HG02840 (cell line): ENCODE results near the gene CENPO.

Source experiments
- ATAC-seq: cut with Tn5 transposase; IDR thresholded peaks from one replicate; pipeline ENCODE4 v1.9.1; 2021; ENCODE audit warnings: mild to moderate bottlenecking, moderate library complexity, moderate number of reproducible peaks; ENCODE audit not compliant: unreplicated experiment, low FRiP score

CENPO gene

DNA sequence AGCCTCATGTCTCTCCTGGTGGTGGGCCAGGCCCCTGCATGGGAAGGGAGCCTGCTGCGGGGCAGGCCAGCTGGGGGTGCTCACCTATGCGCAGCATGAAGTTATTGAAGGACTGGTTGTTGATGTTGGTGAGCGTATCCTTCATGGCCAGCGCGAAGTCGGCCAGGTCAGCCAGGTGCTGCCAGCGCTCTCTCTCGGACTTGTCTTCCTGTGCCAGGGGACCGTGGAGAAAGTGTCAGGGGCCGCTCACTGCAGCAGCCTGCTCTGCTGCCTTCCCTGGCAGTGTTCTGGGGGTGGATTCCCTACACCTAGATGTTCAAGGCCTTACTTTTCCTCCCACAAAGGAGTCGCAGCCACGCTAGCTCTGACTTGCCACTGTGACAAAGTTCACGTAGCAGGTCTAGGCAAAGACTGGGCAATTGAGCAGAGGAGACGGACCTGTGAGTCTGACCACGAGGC is 28.2 kb downstream of the CENPO start:
- no peak for ATAC-seq

- no peak for ATAC-seq
Measured at GRCh38 chr2:24822049-24822706, 29.0 kb downstream of the CENPO start.

- ATAC-seq = no peak
Measured at GRCh38 chr2:24824071-24824588, 30.9 kb downstream of the CENPO start.

DNA sequence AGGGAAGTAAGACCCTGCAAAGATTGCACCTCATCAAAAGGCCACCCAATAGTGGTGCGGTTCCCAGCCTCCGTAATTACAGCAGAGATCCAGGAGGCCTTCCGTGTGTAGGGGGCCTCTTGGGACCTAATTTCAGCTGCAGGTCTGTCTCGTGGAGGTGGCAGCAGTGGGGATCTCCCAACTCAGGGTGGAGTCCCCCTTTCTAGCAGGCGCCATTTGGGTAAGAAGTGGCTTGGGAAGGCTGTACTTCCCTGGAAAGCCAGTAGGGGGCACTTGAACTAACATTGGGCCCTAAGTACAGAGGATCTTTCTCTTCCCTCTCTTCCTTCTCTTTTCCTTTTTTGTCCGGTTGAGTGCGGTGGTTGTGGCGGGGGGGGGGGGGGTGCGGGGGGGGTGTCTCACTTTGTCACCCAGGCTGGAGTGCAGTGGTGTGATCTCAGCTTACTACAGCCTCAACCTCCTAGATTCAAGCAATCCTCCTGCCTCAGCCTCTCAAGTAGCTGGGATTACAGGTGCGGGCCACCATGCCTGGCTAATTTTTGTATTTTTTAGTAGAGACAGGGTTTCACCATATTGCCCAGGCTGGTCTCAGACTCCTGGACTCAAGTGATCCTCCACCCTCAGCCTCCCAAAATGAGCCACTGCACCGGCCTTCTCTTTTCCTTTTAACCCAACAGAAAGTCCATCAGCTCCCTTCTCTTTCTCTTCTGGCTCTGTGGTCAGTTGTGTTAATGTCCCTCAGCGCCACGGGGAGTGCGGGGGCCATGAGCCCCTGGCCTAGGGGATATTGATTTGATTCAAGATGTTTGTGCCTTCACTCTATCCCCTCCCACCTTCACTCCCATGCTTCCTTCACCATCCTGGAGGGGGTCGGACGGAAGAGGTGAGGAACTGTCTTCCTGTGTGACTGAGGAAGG is 32.0 kb downstream of the CENPO start:
- no peak for ATAC-seq

DNA sequence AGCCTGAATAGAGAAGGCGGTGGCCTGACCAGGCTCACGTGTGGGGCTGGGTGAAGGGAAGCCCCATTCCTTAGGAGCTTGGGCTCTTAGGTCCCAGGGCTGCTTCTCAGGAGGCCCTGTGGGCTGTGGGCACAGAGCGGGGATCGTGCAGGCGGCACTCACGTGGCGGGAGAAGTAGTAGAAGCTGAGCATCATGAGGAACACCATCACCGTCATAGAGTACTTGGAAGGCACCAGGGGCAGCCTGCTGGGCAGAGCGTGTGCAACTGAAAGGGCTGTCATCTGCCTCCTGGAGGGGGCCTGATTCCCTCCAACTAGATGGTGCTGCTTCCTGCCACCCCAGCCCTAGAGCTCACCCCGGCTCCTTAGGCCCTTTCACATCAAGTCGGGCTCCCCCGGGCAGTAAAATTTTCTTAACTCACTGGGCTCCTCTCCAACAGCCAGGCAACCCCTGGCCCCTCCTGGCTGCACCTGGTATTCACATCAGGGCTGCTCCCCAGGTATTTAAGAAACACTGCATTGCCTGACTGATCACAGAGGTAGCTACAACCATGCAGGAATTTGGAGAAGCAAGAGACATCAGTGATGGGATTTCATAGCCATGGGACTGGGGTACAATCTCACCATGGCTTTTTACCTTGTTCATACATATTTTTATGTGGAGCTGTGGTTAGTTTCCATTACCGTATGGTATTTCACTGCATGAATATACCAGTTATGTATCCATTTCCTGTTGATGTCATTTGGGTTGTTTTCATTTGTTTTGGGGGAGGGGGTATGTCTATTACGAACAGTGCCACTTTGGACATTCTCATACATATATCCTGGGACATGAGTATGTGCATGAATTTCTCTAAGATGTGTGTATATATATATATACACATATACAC is 32.9 kb downstream of the CENPO start:
- ATAC-seq = no peak

DNA sequence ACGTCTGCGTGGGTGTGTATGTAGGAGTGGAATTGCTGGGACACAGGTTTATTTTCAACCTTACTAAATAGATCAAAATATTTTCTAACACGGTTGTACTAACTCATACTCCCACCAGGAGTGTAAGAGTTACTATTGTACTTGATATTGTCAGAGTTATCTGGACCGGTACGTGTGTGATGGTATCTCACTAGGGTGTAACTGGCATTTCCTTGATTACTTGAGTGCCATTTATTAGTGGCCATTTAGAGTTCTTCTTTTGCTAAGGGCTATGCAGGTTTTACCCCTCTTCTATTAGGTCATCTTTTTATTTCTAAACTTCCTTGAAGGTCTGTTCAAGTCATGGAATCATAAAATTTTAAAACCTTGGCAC is 33.5 kb downstream of the CENPO start:
- ATAC-seq = no peak

GRCh38 chr2:24827321-24828237 is 34.4 kb downstream of the CENPO start:
- ATAC-seq = no peak

- no peak for ATAC-seq
Measured at GRCh38 chr2:24828238-24828996, 35.2 kb downstream of the CENPO start.

- no peak for ATAC-seq
Measured at GRCh38 chr2:24830351-24830750, 37.1 kb downstream of the CENPO start.

DNA sequence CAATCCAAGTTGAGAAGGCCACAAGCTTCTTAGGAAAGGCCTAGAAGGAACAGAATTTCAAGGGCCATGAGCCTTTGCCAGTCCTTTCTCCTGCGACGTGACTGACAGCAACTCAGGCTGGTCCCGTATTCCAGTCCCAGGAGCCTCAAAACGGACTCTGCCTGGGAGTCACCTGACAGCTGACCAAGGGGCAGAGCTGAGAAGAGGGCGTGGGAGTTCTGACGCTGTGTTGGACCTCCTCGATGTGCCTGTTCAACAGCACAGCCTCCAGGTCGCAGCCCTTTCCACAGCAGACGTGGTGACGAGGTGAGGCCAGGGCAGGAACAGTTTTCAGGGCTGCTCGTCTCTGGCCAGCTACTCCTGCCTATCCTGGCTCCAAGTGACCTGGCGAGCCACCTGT is 37.6 kb downstream of the CENPO start:
- ATAC-seq = no peak

DNA sequence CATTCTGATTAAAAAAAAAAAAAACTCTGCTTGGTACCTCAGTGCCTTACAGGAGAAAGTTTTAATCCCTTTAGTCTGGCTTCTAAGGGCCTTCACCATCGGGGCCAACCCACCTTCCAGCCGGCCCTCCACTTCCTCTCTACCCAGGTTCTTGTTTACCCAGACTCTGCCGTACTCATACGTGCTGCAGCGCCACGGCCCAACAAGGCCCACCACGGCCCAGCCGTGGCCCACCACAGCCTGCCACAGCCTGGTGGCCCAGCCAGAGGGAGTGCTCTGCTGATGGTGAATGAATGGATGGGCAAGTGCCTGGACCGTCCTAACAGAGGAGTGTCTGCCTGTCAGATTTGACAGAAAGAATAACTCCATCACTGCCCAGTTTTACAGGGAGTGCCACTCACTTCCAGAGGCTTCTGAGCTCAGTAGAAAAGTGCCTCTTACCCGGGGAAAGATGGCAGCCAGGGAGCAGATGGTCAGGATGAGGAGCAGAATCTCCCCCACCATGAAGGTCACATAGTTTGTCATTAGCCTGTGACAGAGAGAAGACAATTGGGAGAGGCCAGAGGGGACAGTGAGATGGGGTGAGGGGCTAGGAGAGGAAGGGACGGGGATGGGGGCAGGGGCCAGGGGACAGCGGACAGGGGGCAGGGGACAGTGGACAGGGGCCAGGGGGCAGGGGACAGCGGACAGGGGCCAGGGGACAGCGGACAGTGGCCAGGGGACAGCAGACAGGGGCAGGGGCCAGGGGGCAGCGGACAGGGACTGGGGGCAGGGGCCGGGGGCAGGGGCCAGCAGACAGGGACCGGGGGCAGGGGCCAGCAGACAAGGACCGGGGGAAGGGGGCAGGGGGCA is 38.2 kb downstream of the CENPO start:
- no peak for ATAC-seq

DNA sequence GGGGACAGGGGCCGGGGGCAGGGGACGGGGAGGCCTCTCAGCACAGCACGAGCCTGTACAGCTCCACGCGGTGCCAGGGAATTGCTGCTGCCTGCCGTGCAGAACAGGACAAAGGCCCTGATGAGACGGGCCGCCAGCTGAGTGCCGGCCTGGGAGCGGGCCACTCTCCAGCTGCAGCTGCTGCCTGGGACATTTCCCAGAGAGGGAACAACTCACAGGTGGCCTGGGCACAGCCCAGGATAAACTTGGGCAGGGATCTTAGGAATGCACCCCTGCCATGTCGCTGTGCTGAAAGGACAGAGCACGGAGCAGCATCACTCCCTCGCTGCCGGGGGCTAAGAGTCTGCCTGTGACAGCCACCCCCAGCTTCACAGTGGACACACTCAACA is 38.8 kb downstream of the CENPO start:
- no peak for ATAC-seq

DNA sequence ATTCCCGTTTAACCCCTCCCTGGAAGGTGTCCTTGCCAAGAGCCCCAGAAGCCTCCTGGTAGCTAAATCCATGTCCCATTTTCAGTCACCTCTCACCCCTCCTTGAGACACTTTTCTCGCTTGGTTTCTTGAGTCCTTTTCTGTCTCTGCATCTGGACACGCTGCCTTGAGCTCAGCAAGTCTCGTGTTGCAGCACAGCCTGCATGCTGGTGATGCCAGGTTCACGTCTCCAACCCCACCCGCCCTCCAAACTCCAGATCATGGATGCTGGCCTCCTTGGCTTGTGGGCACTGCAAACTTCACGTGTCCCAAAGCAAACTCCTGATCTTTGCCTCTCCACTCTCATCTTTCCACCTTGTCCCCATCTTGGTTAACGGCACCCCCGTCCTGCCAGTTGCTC is 39.3 kb downstream of the CENPO start:
- no peak for ATAC-seq

- no peak for ATAC-seq
Measured at GRCh38 chr2:24832931-24833701, 39.9 kb downstream of the CENPO start.

GRCh38 chr2:24833821-24834732 is 40.9 kb downstream of the CENPO start:
- no peak for ATAC-seq

- ATAC-seq = no peak
Measured at GRCh38 chr2:24834733-24835395, 41.6 kb downstream of the CENPO start.
